Esophagus muscularis mucosa (tissue), 4 donors: ENCODE data around the gene CSGALNACT2. TPM values are rescaled to one million over a fixed set of nuclear protein-coding genes. Genes with fewer than 3 reads are reported as not detected.
"Not testable (repeated sequence)": the region's sequence is repeated elsewhere in the genome, so short reads cannot be mapped to it uniquely, and the experiment has no call there.

Experiments
- DNase-seq: peaks from one replicate; pipeline ENCODE4 v3.0.0-alpha.2; 2017; ENCODE audit errors: extremely low spot score
- H3K27ac ChIP-seq, 4 donors: fragments of 200-600 bp; sonication (generic); replicated peaks in 1 of 4; 1 replicate in 3 of 4; 2 replicates in 1 of 4; pipeline ENCODE4 v1.5.1; 2016 to 2019; ENCODE audit warnings: mild to moderate bottlenecking in 1 of 4
- H3K27me3 ChIP-seq, 4 donors: fragments of 200-600 bp; sonication (generic); one replicate each; pipeline versions ENCODE4 v1.5.1 to v1.6.0; 2016 to 2019
- H3K36me3 ChIP-seq, 4 donors: fragments of 200-600 bp; sonication (generic); one replicate each; pipeline ENCODE4 v1.5.1; 2016 to 2019
- H3K4me1 ChIP-seq, 4 donors: fragments of 200-600 bp; sonication (generic); one replicate each; pipeline ENCODE4 v1.5.1; 2016 to 2019
- H3K4me3 ChIP-seq, 4 donors: fragments of 200-600 bp; sonication (generic); 1 replicate in 2 of 4; 2 replicates in 2 of 4; pipeline ENCODE4 v1.5.1; 2016 to 2019; ENCODE audit warnings: mild to moderate bottlenecking in 4 of 4, moderate library complexity in 1 of 4
- H3K9me3 ChIP-seq, 4 donors: fragments of 200-600 bp; sonication (generic); 1 replicate in 3 of 4; 2 replicates in 1 of 4; pipeline ENCODE4 v1.5.1; 2016 to 2019
- EP300 ChIP-seq: sonication (generic); formaldehyde crosslinking; IDR thresholded peaks from one replicate; pipeline ENCODE4 v1.6.1; 2017; ENCODE audit warnings: antibody characterized with exemption
- POLR2A ChIP-seq: fragments of 450-650 bp; IDR thresholded peaks from one replicate; pipeline ENCODE4 v1.6.1; 2017; ENCODE audit warnings: antibody characterized with exemption, moderate library complexity, mild to moderate bottlenecking, low read depth
- POLR2AphosphoS5 ChIP-seq, 2 donors: sonication (generic); formaldehyde crosslinking; IDR thresholded peaks; one replicate each; pipeline ENCODE4 v1.6.1; 2017; ENCODE audit warnings: antibody characterized with exemption in 2 of 2
- WGBS: methylation state at CpG from one replicate; pipeline ENCODE4 v1.1.5; 2018; 5-methylcytosine and 5-hydroxymethylcytosine counted together
- intact Hi-C: fragments of 100-400 bp; cut with DNase I; formaldehyde crosslinking; loops from one replicate; pipeline ENCODE4 v1.15.1; 2023
- total RNA-seq, 4 donors: library from RNA; depleted of rRNA; stranded (reverse); fragments of >200 nt; gene quantifications; one replicate each; pipeline versions ENCODE4 v1.1.0 to v1.2.1, GENCODE V29; 2016
- TF ChIP-seq, protein P1 (sequence below), 3 experiments: fragments of 200-600 bp in 2 of 3; fragments of 450-650 bp in 1 of 3; sonication (generic) in 2 of 3; IDR thresholded peaks; one replicate each; pipeline ENCODE4 v1.5.1; 2017 to 2019; ENCODE audit warnings: antibody characterized with exemption in 3 of 3, mild to moderate bottlenecking in 2 of 3, moderate library complexity in 1 of 3

The CSGALNACT2 gene
- total RNA-seq, 4 donors from 2014 or later: 25.6 to 39.5 (median 33.9) TPM

DNA sequence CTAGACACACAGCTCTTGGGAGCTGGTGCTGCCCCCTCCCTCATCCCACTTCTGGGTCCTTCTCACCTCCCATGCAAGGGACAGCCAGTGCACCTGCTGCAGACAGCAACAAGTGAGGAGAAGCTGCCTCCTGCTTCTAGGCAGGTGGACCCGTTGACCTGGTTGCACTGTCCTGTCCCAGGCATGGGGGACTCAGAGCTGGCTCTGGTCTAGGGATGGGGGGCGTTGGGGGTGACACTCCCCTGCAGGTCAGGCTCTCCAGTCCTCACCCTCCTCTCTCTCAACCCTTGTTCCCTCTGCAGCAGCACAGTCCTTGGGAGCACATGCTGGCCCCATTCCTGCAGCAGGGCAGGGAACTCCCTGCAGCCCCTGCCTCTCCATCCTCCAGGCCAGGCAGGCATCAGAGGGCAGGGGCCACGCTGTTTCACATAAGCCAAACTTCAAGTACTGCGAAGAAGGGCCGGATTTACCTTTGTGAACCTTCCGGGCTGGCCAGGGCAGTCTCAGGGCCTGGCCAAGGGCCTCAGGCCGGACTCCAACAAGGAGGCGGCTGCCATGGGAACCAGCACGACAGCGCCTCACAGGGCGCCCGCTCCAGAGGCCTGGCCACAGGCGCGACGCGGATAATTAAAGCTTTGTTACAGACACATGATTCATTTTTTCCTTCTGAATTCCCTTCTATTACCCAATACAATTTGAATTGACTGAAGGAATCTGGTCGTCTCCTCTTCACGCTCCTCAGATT lies 80.1 kb downstream of the CSGALNACT2 start:
- 86% methylated on average over 15 of the region's 18 CpGs for WGBS
- Histone ChIP-seq H3K9me3 (no peaks in the 10 kb centered on the region), H3K27me3 (peaks cover 0 to 60% (median 0%) of the 10 kb centered on the region in 4 donors), H3K4me1 (peaks cover 0 to 3% (median 0%) of the 10 kb centered on the region in 4 donors), H3K4me3 (no peak overlapping the region), H3K36me3 (no peaks in the 10 kb centered on the region), H3K27ac (no peak overlapping the region)
- TF ChIP-seq POLR2AphosphoS5 (IDR thresholded peaks at IDR 0.05) (no peak), EP300 (no peak), POLR2A (no peak)
- TF ChIP-seq, protein P1, sequence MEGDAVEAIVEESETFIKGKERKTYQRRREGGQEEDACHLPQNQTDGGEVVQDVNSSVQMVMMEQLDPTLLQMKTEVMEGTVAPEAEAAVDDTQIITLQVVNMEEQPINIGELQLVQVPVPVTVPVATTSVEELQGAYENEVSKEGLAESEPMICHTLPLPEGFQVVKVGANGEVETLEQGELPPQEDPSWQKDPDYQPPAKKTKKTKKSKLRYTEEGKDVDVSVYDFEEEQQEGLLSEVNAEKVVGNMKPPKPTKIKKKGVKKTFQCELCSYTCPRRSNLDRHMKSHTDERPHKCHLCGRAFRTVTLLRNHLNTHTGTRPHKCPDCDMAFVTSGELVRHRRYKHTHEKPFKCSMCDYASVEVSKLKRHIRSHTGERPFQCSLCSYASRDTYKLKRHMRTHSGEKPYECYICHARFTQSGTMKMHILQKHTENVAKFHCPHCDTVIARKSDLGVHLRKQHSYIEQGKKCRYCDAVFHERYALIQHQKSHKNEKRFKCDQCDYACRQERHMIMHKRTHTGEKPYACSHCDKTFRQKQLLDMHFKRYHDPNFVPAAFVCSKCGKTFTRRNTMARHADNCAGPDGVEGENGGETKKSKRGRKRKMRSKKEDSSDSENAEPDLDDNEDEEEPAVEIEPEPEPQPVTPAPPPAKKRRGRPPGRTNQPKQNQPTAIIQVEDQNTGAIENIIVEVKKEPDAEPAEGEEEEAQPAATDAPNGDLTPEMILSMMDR (IDR thresholded peaks at IDR 0.05): no peak
- intact Hi-C loops: no loop called here
- DNase-seq: no peak

GRCh38 chr10:43218951-43219837 lies 80.9 kb downstream of the CSGALNACT2 start:
- WGBS: 83% methylated on average over 9 of the region's 18 CpGs
- no peak for DNase-seq
- Histone ChIP-seq H3K36me3 (no peaks in the 10 kb centered on the region), H3K27me3 (peaks cover 0 to 60% (median 0%) of the 10 kb centered on the region in 4 donors), H3K4me1 (peaks cover 0 to 3% (median 0%) of the 10 kb centered on the region in 4 donors), H3K27ac (peak overlapping the region in 1 of 4 donors; percentile 10), H3K9me3 (no peaks in the 10 kb centered on the region), H3K4me3 (no peak overlapping the region)
- TF ChIP-seq POLR2A (no peak), EP300 (no peak), POLR2AphosphoS5 (IDR thresholded peaks at IDR 0.05) (no peak)
- TF ChIP-seq, protein P1 (IDR thresholded peaks at IDR 0.05): no peak
- intact Hi-C loops: no loop called here

DNA sequence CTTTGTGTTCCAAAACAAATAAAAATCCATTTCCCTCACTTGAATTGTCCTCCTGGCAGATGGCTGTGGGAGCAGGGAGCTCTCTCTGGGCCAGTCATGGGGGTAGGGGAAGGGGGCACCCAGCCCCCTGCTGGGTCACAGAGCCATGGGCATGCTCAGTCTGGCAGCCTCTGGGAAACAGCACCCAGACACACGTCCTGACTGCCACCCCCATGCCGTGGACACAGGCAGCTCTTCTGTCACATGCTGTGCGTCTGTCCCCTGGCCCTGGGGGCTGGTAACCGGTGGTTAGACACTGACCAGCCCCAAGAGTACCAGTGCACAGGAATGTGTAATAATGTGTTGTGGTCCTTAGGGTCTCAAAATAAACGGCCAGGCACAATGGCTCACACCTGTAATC lies 81.6 kb downstream of the CSGALNACT2 start:
- H3K27me3 ChIP-seq: peaks cover 0 to 60% (median 0%) of the 10 kb centered on the region in 4 donors
- peak overlapping the region in 1 of 4 donors; percentile 10 for H3K27ac ChIP-seq
- intact Hi-C loops: no loop called here
- no peak overlapping the region for H3K4me3 ChIP-seq
- H3K9me3 ChIP-seq: no peaks in the 10 kb centered on the region
- DNase-seq: no peak
- 93% methylated on average over 4 of the region's 5 CpGs for WGBS
- no peaks in the 10 kb centered on the region for H3K36me3 ChIP-seq
- H3K4me1 ChIP-seq: peaks cover 0 to 3% (median 0%) of the 10 kb centered on the region in 4 donors
- TF ChIP-seq POLR2A: no peak
- no peak for TF ChIP-seq POLR2AphosphoS5 (IDR thresholded peaks at IDR 0.05)
- TF ChIP-seq EP300: no peak
- TF ChIP-seq, protein P1 (IDR thresholded peaks at IDR 0.05): no peak

DNA sequence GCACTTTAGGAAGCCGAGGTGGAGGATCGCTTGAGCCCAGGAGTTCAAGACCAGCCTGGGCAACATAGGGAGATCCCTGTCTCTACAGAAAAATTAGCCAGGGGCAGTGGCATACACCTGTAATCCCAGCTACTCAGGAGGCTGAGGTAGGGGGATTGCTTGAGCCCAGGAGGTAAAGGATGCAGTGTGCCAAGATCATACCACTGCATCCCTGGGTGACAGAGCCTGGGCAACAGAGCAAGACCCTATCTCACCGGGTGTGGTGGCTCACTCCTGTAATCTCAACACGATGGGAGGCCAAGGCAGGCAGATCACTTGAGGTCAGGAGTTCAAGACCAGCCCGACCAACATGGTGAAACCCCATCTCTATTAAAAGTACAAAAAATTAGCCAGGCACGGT lies 82.0 kb downstream of the CSGALNACT2 start:
- DNase-seq, H3K27ac ChIP-seq, H3K4me1 ChIP-seq, H3K4me3 ChIP-seq, H3K9me3 ChIP-seq, H3K36me3 ChIP-seq, intact Hi-C loops: not testable (repeated sequence)
- WGBS: 68% methylated on average over 4 of the region's 6 CpGs
- H3K27me3 ChIP-seq: peaks cover 0 to 60% (median 0%) of the 10 kb centered on the region in 4 donors
